NCI-H2029 treated with DMSO at 0.1 percent for 48 hours (cell line): Measurements from ENCODE around the gene CDK19.
"Not testable (repeated sequence)": the region's sequence is repeated elsewhere in the genome, so short reads cannot be mapped to it uniquely, and the experiment has no call there.

Experiments used
- DNase-seq: peaks from one replicate; lab custom pipeline; 2025; lab: John Stamatoyannopoulos, UW

The CDK19 gene

DNA sequence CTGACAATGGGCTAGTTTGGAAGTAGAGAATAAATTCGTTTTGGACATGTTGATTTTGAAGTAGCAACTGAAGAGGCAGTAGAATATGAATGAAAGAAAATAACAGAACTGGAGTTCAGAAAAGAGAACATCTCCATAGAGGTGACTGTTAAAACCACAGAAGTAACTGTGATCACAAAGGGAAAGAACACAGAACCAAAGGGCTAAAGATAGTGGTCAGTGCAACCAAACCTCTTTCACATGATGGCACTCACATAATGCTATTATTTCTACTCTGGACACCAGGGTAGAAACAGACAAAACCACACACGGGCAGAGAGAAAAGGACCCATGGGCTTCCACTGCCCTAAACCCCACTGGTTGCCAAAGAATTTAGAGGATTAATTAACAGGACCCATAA is 58.5 kb downstream of the CDK19 start:
- DNase-seq = no peak

DNA sequence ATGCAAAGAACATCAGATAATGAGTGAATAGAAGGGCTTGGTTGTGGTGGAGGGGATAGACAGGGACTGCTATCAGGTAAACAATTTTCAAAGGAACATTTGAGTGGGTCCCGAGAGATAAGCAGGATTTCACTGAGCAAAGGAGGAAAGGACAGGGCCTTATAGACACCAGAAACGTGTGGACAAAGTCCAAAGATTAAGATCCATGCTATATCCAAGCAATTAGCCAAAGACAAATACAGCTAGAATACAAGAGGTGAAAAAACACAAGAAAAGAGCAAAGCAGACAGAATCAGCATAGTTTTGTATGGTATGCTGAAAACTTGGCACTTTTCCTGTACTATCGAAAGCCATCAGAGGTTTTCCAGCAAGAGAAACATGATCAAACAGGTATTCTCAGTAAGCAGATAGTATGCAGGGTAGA is 59.8 kb downstream of the CDK19 start:
- DNase-seq = no peak

GRCh38 chr6:110753936-110754668 is 61.2 kb downstream of the CDK19 start:
- DNase-seq = not testable (repeated sequence)

GRCh38 chr6:110748453-110748852 is 66.8 kb downstream of the CDK19 start:
- DNase-seq = no peak

DNA sequence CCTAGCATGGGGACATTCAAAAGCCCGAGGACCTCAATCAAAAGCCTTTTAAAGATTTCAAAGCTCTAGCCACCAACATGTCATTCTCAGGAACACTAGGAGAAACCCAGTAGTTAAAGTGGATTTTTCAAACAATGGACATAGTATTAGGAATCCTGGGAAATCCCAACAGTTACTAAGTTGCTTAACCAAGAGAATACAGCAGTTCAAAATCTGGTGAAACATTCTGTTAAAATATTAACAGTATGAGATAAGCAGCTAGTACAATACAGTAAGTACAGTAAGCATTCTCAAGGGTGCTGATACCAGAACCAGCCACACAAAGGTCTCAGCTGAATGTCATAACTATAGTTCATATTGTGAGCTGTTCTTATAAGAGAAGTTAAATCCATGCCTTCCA is 68.6 kb downstream of the CDK19 start:
- DNase-seq = no peak

DNA sequence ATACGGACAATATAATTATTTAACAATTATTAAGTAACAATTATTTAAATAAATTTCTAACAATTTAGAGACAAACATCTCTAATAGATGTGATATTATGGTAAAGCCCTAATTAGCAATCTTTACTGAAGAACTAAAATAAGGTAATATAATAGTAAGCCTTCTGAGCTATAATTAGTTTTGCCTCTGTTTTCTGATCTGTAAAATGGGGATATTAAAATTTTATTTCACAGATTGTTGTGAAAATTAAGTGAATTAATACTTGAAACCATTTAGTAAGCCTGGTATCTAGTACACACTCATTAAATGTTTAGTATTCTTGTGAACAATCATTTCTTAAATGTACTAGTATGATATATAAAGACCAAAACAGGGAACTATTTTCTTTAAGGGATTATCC is 70.3 kb downstream of the CDK19 start:
- no peak for DNase-seq

DNA sequence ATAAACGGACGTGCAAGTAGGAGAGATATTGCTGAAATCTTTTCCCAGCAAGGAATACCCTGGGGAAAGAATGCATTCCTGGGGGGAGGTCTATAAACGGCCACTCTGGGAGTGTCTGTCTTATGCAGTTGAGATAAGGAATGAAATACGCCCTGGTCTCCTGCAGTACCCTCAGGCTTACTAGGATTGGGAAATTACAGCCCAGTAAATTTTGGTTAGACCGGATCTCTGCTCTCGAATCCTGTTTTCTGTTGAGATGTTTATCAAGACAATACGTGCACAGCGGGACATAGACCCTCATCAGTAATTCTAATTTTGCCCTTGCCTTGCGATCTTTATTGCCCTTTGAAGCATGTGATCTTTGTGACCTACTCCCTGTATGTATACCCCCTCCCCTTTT is 72.7 kb downstream of the CDK19 start:
- not testable (repeated sequence) for DNase-seq

DNA sequence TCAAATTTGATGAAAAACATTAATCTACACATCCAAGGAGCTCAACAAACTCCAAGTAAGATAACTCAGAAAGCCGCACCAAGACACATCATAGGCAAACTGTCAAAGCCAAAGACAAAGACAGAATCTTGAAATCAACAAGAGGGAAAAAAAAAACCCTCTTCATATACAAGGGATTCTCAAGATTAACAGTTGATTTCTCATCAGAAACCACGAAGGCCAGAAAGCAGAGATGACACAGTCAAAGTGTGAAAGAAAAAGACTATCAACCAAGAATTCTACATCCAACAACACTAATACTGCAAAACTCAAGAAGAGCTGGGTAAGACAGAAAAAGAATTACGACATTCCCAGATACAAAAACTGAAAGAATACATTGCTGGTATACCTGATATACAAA is 73.8 kb downstream of the CDK19 start:
- no peak for DNase-seq

GRCh38 chr6:110738899-110739365 is 76.3 kb downstream of the CDK19 start:
- DNase-seq = no peak

GRCh38 chr6:110735666-110736065 is 79.6 kb downstream of the CDK19 start:
- no peak for DNase-seq

GRCh38 chr6:110731898-110732297 is 83.4 kb downstream of the CDK19 start:
- no peak for DNase-seq

- no peak for DNase-seq
Measured at GRCh38 chr6:110731196-110731595, 84.1 kb downstream of the CDK19 start.

- DNase-seq = no peak
Measured at GRCh38 chr6:110728501-110728900, 86.8 kb downstream of the CDK19 start.

- DNase-seq = no peak
Measured at GRCh38 chr6:110723017-110723416, 92.3 kb downstream of the CDK19 start.

GRCh38 chr6:110720066-110720465 is 95.2 kb downstream of the CDK19 start:
- no peak for DNase-seq

DNA sequence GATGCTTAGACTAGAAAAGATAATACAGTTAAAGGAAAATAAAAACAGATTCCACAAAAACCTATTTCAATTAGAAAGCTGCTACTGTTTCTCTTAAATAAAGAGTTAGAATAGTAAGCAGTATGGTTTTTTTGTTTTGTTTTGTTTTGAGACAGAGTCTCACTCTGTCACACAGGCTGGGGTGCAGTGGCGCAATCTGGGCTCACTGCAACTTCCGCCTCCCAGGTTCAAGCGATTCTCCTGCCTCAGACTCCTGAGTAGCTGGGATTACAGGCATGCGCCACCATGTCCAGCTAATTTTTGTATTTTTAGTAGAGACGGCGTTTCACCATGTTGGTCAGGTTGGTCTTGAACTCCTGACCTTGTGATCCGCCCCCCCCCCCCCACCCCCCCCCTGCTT is 95.7 kb downstream of the CDK19 start:
- not testable (repeated sequence) for DNase-seq

DNA sequence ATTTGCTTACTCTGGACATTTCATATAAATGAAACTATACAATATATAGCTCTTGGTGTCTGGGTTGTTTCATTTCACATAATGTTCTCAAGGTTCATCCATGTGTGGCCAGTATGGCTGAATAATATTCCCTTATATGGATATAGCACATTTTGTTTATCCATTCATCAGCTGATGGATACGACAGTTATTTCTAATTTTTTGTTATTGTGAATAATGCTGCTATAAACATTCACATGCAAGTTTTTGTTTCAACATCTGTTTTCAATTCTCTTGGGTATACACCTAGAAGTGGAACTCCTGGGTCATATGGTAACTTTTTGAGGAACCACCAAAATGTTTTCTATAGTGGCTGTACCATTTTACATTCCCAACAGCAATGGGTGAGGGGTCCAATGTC is 101.1 kb downstream of the CDK19 start:
- DNase-seq = no peak

DNA sequence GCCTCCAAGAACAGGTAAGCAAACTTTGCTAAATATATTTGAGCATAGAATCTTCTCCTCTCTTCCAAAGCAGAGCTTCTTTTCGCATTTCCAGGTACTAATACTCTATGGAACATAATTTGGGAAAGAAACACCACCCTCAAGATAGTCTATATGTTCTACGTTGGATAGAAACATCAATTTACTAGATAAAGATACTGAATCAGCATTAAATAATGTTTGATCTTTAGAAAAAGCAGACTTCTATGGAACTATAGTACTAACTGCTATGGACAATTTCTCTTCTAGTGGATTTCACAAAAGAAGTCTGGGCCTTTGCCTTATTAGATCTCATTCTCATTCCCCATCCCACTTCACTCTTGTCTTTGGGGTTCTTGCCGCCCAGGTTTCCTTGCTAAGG is 103.0 kb downstream of the CDK19 start:
- DNase-seq = no peak

GRCh38 chr6:110710115-110710514 is 105.2 kb downstream of the CDK19 start:
- DNase-seq = no peak

DNA sequence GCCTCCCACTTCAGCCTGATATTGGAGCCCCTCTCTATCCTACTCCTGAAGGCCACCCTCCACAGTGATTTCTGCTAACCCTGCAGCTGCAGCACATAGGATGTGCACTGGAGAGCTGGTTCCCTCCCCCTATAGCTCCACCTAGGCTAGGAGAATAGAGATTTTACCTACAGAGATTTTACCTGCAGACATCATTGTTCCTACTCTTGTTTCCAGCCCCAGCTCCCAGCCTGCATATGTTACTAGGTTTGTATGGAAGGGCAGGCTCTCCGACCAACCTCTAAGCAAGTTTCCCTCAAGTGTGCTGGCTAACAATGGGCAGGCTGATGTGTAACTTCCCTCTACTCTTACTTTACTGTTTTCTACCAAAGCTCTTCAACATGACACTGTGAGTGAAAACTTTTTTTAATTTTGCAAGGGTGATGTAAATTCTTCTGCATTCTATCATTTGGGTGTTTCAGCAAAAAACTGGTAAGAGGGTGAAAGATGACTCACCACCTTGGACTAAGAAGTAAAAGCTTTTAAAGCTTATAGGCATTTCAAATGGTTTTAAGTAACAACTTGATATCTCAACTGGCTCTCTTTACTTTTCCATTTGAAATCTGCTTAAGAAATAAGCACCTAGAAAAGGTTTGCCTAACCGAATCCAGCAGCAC is 106.8 kb downstream of the CDK19 start:
- DNase-seq = no peak

DNA sequence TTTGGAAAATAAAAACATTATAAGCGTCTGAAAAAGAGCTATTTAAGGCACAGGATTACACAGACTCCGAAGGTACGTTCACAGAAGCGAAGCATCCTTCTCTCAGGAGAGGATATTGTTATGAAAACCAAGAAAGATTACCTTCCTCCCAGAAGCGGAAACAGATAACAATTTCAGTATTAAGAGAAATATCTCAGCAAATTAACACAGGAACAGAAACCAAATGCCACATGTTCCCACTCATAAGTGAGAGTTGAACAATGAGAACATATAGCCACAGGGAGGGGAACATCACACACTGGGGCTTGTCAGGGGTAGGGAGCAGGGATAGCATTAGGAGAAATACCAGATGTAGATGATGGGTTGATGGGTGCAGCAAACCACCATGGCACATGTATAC is 109.7 kb downstream of the CDK19 start:
- no peak for DNase-seq

DNA sequence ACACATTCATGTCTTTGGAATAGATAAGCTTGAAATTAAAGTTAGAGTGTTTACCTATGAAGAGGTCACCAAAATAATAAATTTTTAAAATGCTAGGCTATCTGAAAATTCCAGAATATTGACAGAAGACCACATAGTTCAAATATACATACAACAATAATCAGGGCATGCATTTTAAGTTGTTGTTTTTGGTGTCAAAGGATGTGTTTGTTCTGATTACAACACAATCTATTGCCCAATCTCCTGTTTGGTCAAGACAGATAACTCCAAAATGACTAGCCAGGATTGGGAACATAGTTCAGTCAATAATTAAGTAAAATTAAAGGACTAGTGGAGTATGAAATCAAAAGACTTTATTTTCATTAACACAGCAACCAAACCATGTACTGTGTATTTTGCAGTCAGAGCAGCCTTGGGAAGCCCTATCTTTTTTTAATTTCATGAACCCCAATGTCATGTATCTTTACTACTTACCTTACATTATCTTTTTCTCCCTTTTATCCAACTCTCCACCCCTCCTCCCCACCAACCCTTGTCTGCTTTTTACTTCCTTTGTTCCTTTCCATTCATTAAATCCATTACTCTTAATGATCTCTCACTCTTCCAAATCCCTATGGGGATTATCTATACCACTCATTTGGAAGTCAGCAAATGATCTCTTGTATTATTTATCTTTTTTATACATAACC is 111.2 kb downstream of the CDK19 start:
- no peak for DNase-seq
